ENCODE results near the gene ZNF329.
A peak's percentile ranks its signal among the peaks of the same experiment; 100 is the strongest.

Gene ZNF329

DNA sequence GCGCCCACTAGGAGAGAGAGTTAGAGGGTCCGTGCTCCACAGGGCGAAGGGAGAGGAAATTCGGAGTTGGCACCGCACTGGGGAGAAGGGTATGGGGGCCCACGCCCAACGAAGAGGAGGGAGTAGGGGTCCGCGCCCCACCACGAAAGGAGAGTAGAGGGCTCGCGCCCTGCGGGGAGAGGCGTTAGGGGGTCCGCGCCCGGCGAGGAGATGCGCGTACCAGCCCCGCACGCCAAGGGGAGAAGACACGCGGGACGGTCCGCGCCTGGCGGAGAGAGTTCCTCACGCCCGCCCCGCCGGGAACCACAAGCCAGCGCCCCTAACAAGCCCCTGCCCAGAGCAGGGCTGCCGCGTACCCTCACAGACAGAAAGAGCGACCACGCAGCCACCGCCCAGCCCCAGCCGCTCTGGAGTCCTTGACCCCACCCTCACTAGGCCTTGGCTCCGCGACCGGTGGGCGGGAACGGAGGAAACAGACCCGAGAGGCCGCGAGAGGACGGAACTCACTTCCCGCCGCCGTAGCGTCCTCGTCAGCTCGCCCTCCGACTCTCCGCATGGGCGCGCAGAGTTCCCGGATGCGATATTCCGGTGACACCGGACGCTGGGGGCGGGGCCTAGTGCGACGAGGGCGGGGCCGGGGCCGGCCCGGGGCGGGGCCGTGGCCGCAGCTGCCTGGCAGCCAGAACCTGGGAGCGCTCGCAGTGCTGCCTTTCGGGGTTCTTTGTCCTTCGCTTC is 32.6 kb downstream of the ZNF329 start:
- peak; percentile 67 for DNase-seq

- no peak for DNase-seq
Observed at GRCh38 chr19:58108546-58108817, 42.1 kb downstream of the ZNF329 start.

- DNase-seq = no peak
Observed at GRCh38 chr19:58107778-58108545, 42.6 kb downstream of the ZNF329 start.

DNA sequence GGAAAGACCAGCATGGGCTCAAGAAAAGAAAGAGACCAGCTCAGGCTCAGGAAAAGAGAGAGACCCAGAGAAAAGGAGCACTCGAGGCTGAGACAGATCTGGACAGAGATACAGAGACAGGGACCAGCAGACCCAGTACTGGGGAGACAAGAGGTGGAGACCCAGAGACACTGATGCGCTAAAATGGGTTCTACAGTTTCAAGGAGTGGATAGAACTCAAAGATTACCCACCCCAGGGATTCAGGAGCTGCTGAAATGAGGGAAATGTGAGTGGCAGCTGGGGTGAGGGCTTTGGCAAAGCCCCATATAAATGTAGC is 51.9 kb downstream of the ZNF329 start:
- no peak for DNase-seq

DNA sequence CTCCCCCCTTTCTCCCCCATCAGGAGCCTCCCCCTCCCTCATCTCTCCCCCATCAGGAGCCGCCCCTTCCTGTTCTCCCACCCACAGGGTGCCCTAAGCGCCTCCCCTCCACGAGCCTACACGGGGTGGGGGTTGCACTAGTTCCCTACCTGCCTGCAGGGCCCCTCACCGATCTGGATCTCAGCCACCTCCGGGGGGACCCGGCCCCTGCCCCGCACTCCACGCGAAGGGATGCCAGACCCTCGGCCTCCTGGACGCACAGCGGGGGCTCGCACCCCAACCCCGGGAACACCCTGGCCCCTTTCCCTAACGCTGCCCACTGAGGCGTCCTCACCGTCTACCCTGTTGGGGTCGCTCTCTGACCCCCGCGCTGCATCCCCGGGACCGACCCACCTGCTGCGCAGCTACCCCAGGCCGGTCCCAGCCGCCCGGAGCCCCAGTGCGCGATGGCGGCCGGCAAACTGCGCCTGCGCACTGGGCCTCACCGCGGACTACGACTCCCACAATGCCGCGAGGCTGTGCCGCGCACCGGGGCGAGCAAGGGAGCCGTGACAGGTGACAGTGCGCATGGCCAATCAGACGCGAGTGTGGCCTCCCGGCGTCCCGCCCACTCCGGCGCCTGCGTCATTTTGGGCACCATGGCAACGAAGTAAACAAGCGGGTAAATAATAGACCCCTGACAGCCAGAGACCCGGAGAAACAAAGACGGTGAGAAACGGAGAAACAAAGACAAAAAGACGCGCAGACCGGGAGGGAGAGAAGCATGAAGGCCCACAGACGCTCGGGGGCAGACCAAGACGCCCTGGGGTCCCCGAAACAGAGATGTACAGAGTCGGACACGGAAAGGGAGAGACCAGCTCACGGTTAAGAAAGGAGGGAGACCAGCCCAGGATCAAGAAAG is 52.6 kb downstream of the ZNF329 start, which contains the start of gene ZSCAN18:
Gene ZSCAN18 (minus strand): TSS at position 451 of the 901 bp plus-strand sequence. CDS start 7,964 bp downstream, outside the sequence.
- DNase-seq = peak; percentile 99

- no peak for DNase-seq
Observed at GRCh38 chr19:58097349-58097748, 53.2 kb downstream of the ZNF329 start.

DNA sequence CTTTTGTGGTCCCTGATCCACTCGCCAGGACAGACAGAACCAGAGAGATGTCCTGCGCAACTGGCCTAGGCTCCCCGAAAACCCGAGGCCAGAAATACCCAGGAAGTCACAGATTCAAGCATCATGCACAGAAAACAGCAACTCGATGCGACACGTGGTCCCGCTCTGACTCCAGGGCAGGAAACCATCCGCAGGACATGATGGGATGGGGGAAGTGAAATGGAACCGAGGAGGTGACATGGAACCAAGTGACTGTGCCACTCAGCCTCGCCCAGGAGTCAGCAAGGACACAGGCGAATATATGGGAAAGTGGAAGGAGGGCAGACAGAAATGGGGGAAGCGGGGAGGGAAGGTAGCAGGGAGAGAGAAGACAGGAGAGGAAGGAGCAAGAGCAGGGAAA is 53.7 kb downstream of the ZNF329 start:
- no peak for DNase-seq

- no peak for DNase-seq
Observed at GRCh38 chr19:58095328-58095727, 55.3 kb downstream of the ZNF329 start.

DNA sequence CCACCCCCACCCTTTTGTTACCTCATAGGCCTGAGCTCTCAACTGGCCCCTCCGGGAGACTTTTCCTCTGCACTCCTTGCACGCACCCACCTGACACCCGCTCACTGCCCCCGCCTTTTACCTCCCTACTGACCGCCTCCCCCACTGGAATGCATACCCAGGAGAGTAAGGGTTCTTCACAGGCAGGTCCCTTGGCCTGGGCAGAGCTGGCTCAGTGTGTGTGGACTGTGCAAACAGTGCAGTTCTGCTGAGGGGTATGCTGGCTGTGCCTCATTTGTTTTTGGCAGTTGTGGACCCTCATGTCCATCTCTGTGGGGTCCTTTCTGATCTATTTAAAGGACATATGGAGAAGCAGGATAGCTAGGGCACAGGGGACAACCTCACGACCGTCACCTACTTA is 57.5 kb downstream of the ZNF329 start:
- DNase-seq = no peak

DNA sequence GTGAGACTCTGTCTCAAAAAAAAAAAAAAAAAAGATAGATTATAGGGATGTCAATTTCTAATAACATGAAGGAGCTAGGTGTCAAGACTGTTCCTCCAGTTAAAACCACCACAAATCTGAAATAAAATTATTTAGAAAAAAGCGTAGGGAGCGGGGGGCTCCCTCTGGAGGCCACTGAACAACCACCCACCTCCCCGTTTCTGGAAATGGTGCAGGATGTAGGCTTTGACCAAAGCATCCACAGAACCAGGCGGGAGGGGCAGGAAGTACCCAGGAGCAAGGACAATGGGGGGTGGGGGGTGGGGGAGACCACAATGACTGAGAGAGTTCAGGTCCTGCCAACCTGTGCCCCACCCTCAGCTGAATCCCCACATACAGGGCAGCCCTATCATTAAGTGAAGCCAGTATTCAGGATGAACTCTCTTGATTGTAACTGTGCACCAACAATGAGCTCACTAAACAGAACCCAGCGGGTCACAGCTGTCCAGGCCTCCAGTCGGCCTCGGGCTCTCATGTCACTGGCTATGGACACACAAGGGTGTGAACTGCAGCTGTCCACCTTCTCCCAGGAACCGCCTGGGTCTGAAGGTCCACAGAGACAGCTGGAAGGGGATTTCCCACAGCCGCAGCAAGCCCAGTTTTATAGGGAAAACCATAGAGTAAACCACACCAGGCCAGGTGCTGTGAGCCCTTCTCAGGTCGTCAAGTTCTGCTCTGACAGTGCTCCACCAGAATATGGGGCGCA is 59.2 kb downstream of the ZNF329 start:
- DNase-seq = peak; percentile 41

- no peak for DNase-seq
Observed at GRCh38 chr19:58089846-58090245, 60.7 kb downstream of the ZNF329 start.

GRCh38 chr19:58088521-58089052 is 62.0 kb downstream of the ZNF329 start:
- no peak for DNase-seq

- DNase-seq = no peak
Observed at GRCh38 chr19:58086825-58087710, 63.5 kb downstream of the ZNF329 start.

- no peak for DNase-seq
Observed at GRCh38 chr19:58085348-58085875, 65.2 kb downstream of the ZNF329 start.

- DNase-seq = no peak
Observed at GRCh38 chr19:58084596-58085347, 65.8 kb downstream of the ZNF329 start.

DNA sequence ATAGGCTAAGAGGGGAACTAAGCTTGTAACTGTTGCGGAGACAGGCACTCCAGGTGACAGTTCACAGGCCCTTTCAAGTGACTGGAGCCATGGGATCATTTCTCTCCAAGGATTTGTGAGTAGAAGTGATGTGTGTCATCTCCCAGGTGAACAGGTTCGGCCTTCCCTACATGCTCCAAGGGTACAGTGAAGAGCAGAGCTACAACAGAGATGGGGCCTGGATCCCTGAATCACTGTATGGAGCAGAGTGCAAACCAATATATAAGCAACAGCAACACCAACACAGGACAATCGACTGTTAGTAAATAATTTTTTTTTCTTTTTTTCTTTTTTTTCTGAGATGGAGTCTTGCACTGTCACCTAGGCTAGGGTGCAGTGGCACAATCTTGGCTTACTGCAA is 67.6 kb downstream of the ZNF329 start:
- no peak for DNase-seq

DNA sequence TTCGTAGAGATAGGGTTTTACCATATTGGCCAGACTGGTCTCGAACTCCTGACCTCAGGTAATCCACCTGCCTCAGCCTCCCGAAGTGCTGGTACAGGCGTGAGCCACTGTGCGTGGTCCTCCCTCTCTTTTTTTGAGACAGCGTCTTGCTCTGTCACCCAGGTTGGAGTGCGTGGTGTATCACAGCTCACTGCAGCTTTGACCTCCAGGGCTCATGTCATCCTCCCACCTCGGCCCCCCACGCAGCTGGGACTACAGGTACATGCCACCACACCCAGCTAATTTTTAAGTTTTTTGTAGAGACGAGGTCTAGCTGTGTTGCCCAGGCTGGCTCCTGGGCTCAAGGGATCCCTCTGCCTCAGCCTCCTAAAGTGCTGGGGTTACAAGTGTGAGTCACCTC is 70.8 kb downstream of the ZNF329 start:
- no peak for DNase-seq
